ENCODE results near the gene LBR. TPM values are rescaled to one million over a fixed set of nuclear protein-coding genes. Genes with fewer than 3 reads are reported as not detected.

The LBR gene
- total RNA-seq, 1 experiment from 2014 or later = 60.9 TPM

- H3K27ac Mint-ChIP-seq = no peak overlapping the region
- no CpG with 5 or more reads among the region's 1 CpG for WGBS (ENCODE audit: extremely low coverage, insufficient read length, low lambda C conversion rate)
- no peak overlapping the region for H2AFZ ChIP-seq (ENCODE audit: low read length)
Observed at GRCh38 chr1:225366552-225366951, 61.3 kb downstream of the LBR start.

More at GRCh38 chr1:225366552-225366951, 61.3 kb downstream of the LBR start:
- Histone ChIP-seq H2BK5ac (ENCODE audit: insufficient read length, low read length) (no peak overlapping the region), H4K5ac (ENCODE audit: insufficient read length, low read depth, low read length) (no peak overlapping the region), H3K4me2 (ENCODE audit: insufficient read depth, insufficient read length, low read length) (no peak overlapping the region), H4K91ac (ENCODE audit: insufficient read length, low read depth, low read length) (no peak overlapping the region), H3K23me2 (ENCODE audit: insufficient read length, low read depth, low read length, poor library complexity, severe bottlenecking) (no peaks in the 10 kb centered on the region), H3K18ac (ENCODE audit: insufficient read length, low read depth, low read length) (no peak overlapping the region), H3K23ac (ENCODE audit: insufficient read length, low read depth, low read length) (no peak overlapping the region), H3K9ac (ENCODE audit: extremely low read depth, insufficient read length, low read length) (no peak overlapping the region), H3K79me1 (ENCODE audit: insufficient read depth, low read depth, low read length, poor library complexity, severe bottlenecking) (no peaks in the 10 kb centered on the region), H2BK15ac (ENCODE audit: low read depth, low read length) (no peak overlapping the region), H2BK12ac (ENCODE audit: insufficient read length, low read depth, low read length) (no peak overlapping the region), H3K4ac (ENCODE audit: low read depth, low read length) (no peak overlapping the region), H3K4me1 (ENCODE audit: insufficient read depth, low read length) (no peaks in the 10 kb centered on the region), H4K8ac (replicated peaks; ENCODE audit: insufficient read length, low read depth, low read length) (no peak overlapping the region), H3K79me2 (ENCODE audit: insufficient read depth, low read length) (no peaks in the 10 kb centered on the region), H3K56ac (ENCODE audit: insufficient read length, low read depth, low read length) (no peak overlapping the region), H3K14ac (ENCODE audit: insufficient read depth, low read length) (no peak overlapping the region), H3K27me3 (ENCODE audit: insufficient read depth, low read length) (peaks cover 10% of the 10 kb centered on the region; the same call in 1 of the 2 replicates), H3K9me3 (ENCODE audit: control insufficient read depth, low read depth, low read length) (no peaks in the 10 kb centered on the region), H2AK5ac (ENCODE audit: insufficient read length, low read length) (no peak overlapping the region), H4K20me1 (ENCODE audit: control insufficient read depth, insufficient read depth, insufficient read length) (no peaks in the 10 kb centered on the region), H2BK120ac (ENCODE audit: low read depth, low read length, poor library complexity, severe bottlenecking) (no peak overlapping the region), H3K27ac (ENCODE audit: insufficient read length, low read depth, low read length) (no peak overlapping the region), H2BK20ac (ENCODE audit: low read depth, low read length, poor library complexity, severe bottlenecking) (no peak overlapping the region), H3T11ph (ENCODE audit: low read length) (no peak overlapping the region)
- no peak overlapping the region for H3K4me3 Mint-ChIP-seq
- no peaks in the 10 kb centered on the region for H3K9me3 Mint-ChIP-seq
- DNase-seq = no peak
- peaks cover 41% of the 10 kb centered on the region for H3K27me3 Mint-ChIP-seq (ENCODE audit: low read depth)
- no peak for TF ChIP-seq CTCF (conservative IDR thresholded peaks at IDR 0.05)
- peaks cover 0 to 9% of the 10 kb centered on the region in 2 experiments; a peak in 2 of 4 replicates for H3K4me1 Mint-ChIP-seq
- H3K36me3 Mint-ChIP-seq (ENCODE audit: insufficient read depth in 1 of 3, low read depth in 3 of 3) = no peaks in the 10 kb centered on the region
